22Rv1 (cell line): ENCODE results near the gene SLC15A3.

ENCODE experiments used
- H3K27ac ChIP-seq: fragments of 450-650 bp; 2 replicates; pipeline ENCODE4 v1.5.1; 2017
- ZFX ChIP-seq: fragments of 450-650 bp; IDR thresholded peaks from 2 replicates; pipeline ENCODE4 v1.6.1; 2017; ENCODE audit warnings: antibody characterized with exemption, borderline replicate concordance
- TF ChIP-seq, protein P1 (sequence below): fragments of 450-650 bp; IDR thresholded peaks from 2 replicates; pipeline ENCODE4 v1.5.1; 2017; ENCODE audit warnings: mild to moderate bottlenecking

Gene SLC15A3

DNA sequence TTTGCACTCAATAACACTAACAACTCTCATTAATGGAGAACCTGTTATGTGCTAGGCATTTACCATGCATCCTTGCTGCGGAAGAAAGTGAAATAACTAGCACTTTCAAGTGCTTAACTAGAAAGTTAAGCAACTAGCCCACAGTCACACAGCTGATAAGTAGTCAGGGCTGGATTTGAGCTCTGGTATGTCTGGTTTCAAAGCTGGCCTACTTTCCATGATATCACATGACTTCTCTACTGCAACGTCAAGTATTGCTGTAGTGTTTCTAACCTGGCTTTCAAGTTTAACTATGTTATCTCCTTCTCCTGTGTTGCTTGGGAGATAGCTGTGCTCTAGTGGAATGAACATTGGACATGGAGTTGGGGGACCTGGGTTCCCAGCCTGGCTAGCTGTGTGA, 12.1 kb downstream of the SLC15A3 start:
- no peak overlapping the region for H3K27ac ChIP-seq
- TF ChIP-seq ZFX, result no peak
- TF ChIP-seq, protein P1, sequence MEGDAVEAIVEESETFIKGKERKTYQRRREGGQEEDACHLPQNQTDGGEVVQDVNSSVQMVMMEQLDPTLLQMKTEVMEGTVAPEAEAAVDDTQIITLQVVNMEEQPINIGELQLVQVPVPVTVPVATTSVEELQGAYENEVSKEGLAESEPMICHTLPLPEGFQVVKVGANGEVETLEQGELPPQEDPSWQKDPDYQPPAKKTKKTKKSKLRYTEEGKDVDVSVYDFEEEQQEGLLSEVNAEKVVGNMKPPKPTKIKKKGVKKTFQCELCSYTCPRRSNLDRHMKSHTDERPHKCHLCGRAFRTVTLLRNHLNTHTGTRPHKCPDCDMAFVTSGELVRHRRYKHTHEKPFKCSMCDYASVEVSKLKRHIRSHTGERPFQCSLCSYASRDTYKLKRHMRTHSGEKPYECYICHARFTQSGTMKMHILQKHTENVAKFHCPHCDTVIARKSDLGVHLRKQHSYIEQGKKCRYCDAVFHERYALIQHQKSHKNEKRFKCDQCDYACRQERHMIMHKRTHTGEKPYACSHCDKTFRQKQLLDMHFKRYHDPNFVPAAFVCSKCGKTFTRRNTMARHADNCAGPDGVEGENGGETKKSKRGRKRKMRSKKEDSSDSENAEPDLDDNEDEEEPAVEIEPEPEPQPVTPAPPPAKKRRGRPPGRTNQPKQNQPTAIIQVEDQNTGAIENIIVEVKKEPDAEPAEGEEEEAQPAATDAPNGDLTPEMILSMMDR, result no peak

DNA sequence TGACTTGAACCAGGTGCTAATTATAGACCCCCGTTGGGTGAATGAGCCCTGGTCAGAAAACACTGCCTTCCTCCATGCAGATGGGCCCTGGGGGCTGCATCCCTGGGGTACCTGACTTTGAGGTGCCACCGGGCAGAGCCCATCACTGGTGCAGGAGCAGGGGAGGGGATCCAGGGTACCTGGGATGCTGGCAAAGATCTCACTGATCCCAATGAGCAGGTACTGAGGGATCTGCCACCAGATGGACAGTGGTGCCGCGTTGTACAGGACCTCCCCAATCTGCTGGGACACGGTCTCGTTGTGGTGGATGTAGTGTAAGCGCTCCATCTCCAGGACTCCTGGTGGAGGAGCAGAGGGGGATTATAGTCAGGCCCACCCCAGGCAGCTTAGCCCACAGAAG, 12.7 kb downstream of the SLC15A3 start:
- TF ChIP-seq ZFX, result no peak
- TF ChIP-seq, protein P1, result no peak

DNA sequence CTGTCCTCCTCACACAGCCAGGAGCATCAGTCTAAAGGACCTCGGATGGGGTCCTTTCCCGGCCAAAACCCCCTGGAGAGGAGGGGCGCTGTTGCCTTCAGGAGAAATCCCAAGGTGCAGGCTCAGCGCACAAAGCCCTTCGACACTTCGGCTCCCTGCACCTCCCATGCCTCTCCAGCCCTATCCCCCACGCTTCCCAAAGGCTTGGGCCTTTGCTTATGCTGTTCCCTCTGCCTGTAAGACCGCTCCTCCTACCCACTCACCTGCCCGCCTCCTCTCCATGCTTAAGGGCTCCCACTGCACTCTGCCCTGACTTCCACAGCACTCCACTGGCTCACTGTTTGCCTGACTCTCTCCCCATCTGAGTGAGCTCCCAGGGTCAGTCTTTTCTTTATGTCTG, 13.5 kb downstream of the SLC15A3 start:
- H3K27ac ChIP-seq, result no peak overlapping the region
- no peak for TF ChIP-seq ZFX
- TF ChIP-seq, protein P1, result no peak

More for the DNA sequence above, 12.7 kb downstream of the SLC15A3 start:
- no peak overlapping the region for H3K27ac ChIP-seq

DNA sequence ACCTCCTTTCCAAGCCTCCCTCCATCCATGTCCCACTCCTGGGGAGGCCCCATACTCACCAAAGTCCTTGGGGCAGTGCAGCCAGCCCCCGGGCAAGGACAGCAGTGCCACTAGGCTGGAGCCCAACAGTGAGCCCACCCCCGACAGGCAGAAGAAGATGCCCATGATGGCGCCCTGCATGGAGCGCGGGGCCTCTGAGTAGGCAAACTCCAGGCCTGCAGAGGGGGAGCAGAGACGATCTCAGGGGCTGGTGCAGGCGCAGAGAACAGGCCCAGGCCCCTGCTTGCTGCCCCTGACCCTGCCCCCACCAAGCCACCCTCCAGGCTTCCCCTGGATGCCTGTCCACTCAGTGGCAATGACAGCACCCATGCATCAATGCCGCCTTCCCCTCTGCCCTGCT, 14.2 kb downstream of the SLC15A3 start:
- no peak overlapping the region for H3K27ac ChIP-seq
- TF ChIP-seq, protein P1, result no peak
- no peak for TF ChIP-seq ZFX

DNA sequence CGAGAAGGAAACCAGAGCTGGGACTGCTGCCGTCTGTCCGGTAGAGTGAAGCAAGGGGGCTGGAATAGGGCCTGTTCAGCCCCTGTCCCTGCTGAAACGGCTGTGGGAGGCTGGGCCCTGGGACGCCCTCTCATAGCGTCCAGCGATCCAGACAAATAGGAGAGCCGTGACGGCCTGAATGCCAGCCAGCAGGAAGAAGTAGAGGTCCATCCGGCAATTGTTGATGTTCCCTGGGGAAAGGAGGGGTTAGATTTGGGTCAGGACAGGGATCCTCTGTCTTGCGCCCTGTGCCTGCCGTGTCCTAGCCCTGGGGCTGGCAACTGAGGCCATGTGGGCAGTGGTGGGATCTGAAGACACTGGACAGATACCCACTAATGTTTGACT, 14.8 kb downstream of the SLC15A3 start:
- no peak for TF ChIP-seq ZFX
- H3K27ac ChIP-seq, result no peak overlapping the region

DNA sequence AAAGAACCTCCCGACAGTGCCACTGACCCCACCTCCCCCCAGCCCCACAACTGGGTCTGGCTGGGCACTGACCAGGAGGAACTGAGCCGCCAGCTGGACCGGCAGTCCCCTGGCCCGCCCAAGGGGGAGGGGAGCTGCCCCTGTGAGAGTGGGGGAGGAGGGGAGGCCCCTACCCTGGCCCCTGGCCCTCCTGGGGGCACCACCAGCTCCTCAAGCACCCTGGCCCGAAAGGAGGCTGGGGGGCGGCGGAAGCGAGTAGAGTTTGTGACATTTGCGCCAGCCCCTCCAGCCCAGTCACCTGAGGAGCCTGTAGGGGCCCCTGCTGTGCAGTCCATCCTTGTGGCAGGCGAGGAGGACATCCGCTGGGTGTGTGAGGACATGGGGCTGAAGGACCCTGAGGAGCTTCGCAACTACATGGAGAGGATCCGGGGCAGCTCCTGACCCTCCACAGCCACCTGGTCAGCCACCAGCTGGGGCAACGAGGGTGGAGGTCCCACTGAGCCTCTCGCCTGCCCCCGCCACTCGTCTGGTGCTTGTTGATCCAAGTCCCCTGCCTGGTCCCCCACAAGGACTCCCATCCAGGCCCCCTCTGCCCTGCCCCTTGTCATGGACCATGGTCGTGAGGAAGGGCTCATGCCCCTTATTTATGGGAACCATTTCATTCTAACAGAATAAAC, 15.4 kb downstream of the SLC15A3 start:
- TF ChIP-seq, protein P1, result no peak
- TF ChIP-seq ZFX, result no peak
- H3K27ac ChIP-seq, result no peak overlapping the region

DNA sequence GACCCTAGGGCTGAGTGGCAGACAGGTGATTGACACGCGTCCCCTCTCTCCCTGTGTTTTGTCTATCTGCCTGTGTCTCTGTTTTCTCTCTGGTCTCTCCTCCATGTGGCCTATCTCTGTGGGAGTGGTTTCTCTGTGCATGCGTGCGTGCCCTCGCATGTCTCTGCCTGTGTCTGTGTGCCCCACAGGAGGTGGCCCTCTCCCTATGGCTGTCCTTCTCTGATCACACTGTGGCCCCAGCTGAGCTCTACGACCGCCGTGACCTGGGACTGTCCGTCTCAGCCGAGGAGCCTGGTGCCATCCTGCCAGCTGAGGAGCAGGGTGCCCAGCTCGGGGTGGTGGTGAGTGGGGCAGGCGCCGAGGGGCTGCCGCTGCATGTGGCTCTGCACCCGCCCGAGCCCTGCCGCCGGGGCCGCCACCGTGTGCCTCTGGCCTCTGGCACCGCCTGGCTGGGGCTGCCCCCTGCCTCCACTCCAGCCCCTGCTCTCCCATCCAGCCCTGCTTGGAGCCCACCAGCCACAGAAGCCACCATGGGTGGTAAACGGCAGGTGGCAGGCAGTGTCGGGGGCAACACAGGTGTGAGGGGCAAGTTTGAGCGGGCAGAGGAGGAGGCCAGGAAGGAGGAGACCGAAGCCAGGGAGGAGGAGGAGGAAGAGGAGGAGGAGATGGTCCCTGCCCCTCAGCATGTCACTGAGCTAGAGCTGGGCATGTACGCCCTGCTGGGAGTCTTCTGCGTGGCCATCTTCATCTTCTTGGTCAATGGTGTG, 16.1 kb downstream of the SLC15A3 start:
- TF ChIP-seq ZFX, result no peak
- TF ChIP-seq, protein P1, result no peak
- H3K27ac ChIP-seq, result no peak overlapping the region
